Vagina (tissue), 2 donors: ENCODE measurements around the gene LAMTOR4.

Experiments
- POLR2A ChIP-seq, 2 donors: fragments of 450-650 bp; IDR thresholded peaks; one replicate each; pipeline ENCODE4 v1.6.1; 2017; ENCODE audit warnings: antibody characterized with exemption in 2 of 2, mild to moderate bottlenecking in 2 of 2, moderate library complexity in 2 of 2
- POLR2AphosphoS5 ChIP-seq, 2 donors: sonication (generic); formaldehyde crosslinking; IDR thresholded peaks; one replicate each; pipeline ENCODE4 v1.9.0; 2017; ENCODE audit warnings: antibody characterized with exemption in 2 of 2, mild to moderate bottlenecking in 2 of 2, low read depth in 1 of 2; ENCODE audit not compliant: insufficient read depth in 1 of 2
- TF ChIP-seq, protein P1 (sequence below), 3 experiments: fragments of 450-650 bp in 2 of 3; fragments of 200-600 bp in 1 of 3; sonication (generic) in 1 of 3; IDR thresholded peaks; one replicate each; pipeline ENCODE4 v1.5.1; 2017 to 2019; ENCODE audit warnings: antibody characterized with exemption in 3 of 3, mild to moderate bottlenecking in 2 of 3, moderate library complexity in 2 of 3

GRCh38 chr7:100132697-100133151 lies 16.0 kb upstream of the LAMTOR4 start:
- TF ChIP-seq POLR2AphosphoS5 (IDR thresholded peaks at IDR 0.05; ENCODE audit: insufficient read depth in 1 of 2, low read depth in 1 of 2), result no peak
- TF ChIP-seq, protein P1, sequence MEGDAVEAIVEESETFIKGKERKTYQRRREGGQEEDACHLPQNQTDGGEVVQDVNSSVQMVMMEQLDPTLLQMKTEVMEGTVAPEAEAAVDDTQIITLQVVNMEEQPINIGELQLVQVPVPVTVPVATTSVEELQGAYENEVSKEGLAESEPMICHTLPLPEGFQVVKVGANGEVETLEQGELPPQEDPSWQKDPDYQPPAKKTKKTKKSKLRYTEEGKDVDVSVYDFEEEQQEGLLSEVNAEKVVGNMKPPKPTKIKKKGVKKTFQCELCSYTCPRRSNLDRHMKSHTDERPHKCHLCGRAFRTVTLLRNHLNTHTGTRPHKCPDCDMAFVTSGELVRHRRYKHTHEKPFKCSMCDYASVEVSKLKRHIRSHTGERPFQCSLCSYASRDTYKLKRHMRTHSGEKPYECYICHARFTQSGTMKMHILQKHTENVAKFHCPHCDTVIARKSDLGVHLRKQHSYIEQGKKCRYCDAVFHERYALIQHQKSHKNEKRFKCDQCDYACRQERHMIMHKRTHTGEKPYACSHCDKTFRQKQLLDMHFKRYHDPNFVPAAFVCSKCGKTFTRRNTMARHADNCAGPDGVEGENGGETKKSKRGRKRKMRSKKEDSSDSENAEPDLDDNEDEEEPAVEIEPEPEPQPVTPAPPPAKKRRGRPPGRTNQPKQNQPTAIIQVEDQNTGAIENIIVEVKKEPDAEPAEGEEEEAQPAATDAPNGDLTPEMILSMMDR (IDR thresholded peaks at IDR 0.05), result peak; percentile 35 to 73 (median 51)
- TF ChIP-seq POLR2A (IDR thresholded peaks at IDR 0.05), result no peak
